ENCODE results near the gene TMPRSS15.

DNA sequence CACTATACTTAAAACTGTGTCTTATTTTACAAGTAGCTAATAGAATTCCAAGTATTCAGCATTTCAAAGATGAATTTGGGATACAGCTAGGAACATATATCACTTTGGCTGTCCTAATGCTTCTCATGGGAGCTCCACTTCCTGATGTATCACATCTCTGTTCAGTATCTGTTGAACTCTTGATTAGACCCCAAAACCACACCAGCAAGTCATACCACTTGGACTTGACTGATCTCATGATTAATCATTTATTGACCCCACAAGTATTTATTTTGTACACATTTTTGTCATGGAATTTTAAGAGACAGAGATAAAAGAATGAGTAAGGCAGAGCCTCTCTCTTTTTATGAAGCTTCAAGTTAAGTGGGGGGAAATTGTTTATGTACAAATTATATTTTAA, 30.0 kb downstream of the TMPRSS15 start:
- TF ChIP-seq EZH2 (IDR thresholded peaks at IDR 0.05) (no peak), POLR2AphosphoS5 (IDR thresholded peaks at IDR 0.05; ENCODE audit: borderline replicate concordance, low read depth, low read length) (no peak), FOXP2 (optimal IDR thresholded peaks at IDR 0.05; ENCODE audit: control extremely low read depth, extremely low read length, insufficient read depth) (no peak)

All from SK-N-MC (cell line).